Prostate gland (tissue), 2 donors: ENCODE data around the gene RPL12. TPM values are rescaled to one million over a fixed set of nuclear protein-coding genes. Genes with fewer than 3 reads are reported as not detected.
"Not testable (repeated sequence)": the region's sequence is repeated elsewhere in the genome, so short reads cannot be mapped to it uniquely, and the experiment has no call there.

ENCODE experiments used
- DNase-seq: peaks from one replicate; pipeline ENCODE4 v3.0.0-alpha.2; 2019; ENCODE audit warnings: low spot score
- H3K27ac ChIP-seq, 2 donors: fragments of 200-600 bp; sonication (generic); 2 replicates each; pipeline ENCODE4 v1.5.1; 2017 to 2019
- H3K27me3 ChIP-seq: fragments of 200-600 bp; sonication (generic); replicated peaks from 2 replicates; pipeline ENCODE4 v1.5.1; 2019; ENCODE audit not compliant: insufficient read depth
- H3K36me3 ChIP-seq, 2 donors: fragments of 200-600 bp; sonication (generic); 1 replicate in 1 of 2; 2 replicates in 1 of 2; pipeline versions ENCODE4 v1.5.1 to v1.8.1; 2017 to 2019
- H3K4me1 ChIP-seq: fragments of 200-600 bp; sonication (generic); replicated peaks from 2 replicates; pipeline ENCODE4 v1.5.1; 2019
- H3K4me3 ChIP-seq, 2 donors: fragments of 200-600 bp; sonication (generic); 2 replicates each; pipeline ENCODE4 v1.5.1; 2017 to 2019
- H3K9me3 ChIP-seq: fragments of 200-600 bp; sonication (generic); 2 replicates; pipeline ENCODE4 v1.5.1; 2017
- CTCF ChIP-seq, 4 experiments: fragments of 200-600 bp in 2 of 4; fragments of 450-650 bp in 2 of 4; sonication (generic) in 2 of 4; IDR thresholded peaks; 1 replicate in 3 of 4; 2 replicates in 1 of 4; pipeline ENCODE4 v1.5.1; 2016 to 2019; ENCODE audit warnings: antibody characterized with exemption in 4 of 4, mild to moderate bottlenecking in 2 of 4, moderate library complexity in 2 of 4
- POLR2A ChIP-seq: fragments of 450-650 bp; IDR thresholded peaks from one replicate; pipeline ENCODE4 v1.6.1; 2016; ENCODE audit warnings: antibody characterized with exemption, mild to moderate bottlenecking
- POLR2AphosphoS5 ChIP-seq: sonication (generic); formaldehyde crosslinking; IDR thresholded peaks from one replicate; pipeline ENCODE4 v1.6.1; 2017; ENCODE audit warnings: antibody characterized with exemption
- WGBS: methylation state at CpG from one replicate; pipeline ENCODE4 v1.1.5; 2018; 5-methylcytosine and 5-hydroxymethylcytosine counted together
- intact Hi-C: fragments of 100-400 bp; cut with DNase I; formaldehyde crosslinking; loops from one replicate; pipeline ENCODE4 v1.14.2; 2022
- total RNA-seq, 2 donors: library from RNA; depleted of rRNA; stranded (reverse); fragments of >200 nt; gene quantifications; one replicate each; pipeline ENCODE4 v1.1.0, GENCODE V29; 2016

Gene RPL12
- total RNA-seq, 2 donors from 2014 or later = 1,460 to 2,640 TPM

DNA sequence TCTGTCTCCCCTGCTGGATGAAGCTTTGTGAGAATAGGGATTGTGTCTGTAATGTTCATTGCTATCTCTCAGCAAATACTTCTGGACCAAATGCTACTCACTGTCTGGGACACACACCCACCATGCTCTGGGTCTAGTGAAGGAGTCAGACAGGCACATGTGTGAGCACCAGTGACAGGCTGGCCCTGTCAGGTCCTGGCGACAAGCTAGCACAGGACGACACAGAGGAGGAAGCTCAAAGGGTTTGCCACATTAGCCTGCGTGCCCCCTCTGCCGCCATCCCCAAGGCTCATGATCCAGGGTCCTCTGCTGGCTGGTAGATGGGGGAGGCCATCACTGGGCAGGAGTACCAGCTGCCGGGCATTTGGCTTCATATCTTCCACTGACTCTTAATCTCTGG is 23.4 kb upstream of the RPL12 start:
- Histone ChIP-seq H3K9me3 (no peaks in the 10 kb centered on the region), H3K27me3 (no peaks in the 10 kb centered on the region), H3K27ac (peak overlapping the region in 1 of 2 donors; percentile 57), H3K4me1 (no peaks in the 10 kb centered on the region), H3K4me3 (no peak overlapping the region), H3K36me3 (peaks cover 0 to 13% of the 10 kb centered on the region in 2 donors)
- intact Hi-C loops = no loop called here
- DNase-seq = no peak
- TF ChIP-seq POLR2AphosphoS5 (no peak), POLR2A (no peak), CTCF (IDR thresholded peaks at IDR 0.05) (no peak)
- WGBS = 93% methylated on average over 5 of the region's 5 CpGs

GRCh38 chr9:127473932-127474331 is 22.7 kb upstream of the RPL12 start:
- H3K27ac ChIP-seq = peak overlapping the region; percentile 14 to 57
- H3K9me3 ChIP-seq = no peaks in the 10 kb centered on the region
- 72% methylated on average over 4 of the region's 4 CpGs for WGBS
- H3K4me3 ChIP-seq = no peak overlapping the region
- H3K4me1 ChIP-seq = no peaks in the 10 kb centered on the region
- peak; percentile 30 for DNase-seq
- H3K27me3 ChIP-seq = no peaks in the 10 kb centered on the region
- no peak for TF ChIP-seq POLR2A
- TF ChIP-seq CTCF (IDR thresholded peaks at IDR 0.05) = no peak
- peak; percentile 61 for TF ChIP-seq POLR2AphosphoS5
- intact Hi-C loops = no loop called here
- peaks cover 0 to 6% of the 10 kb centered on the region in 2 donors for H3K36me3 ChIP-seq

- H3K36me3 ChIP-seq = peaks cover 0 to 2% of the 10 kb centered on the region in 2 donors
- H3K27ac ChIP-seq = peak overlapping the region in 1 of 2 donors; percentile 57
- no peaks in the 10 kb centered on the region for H3K27me3 ChIP-seq
- no peaks in the 10 kb centered on the region for H3K4me1 ChIP-seq
- DNase-seq = no peak
- no peak overlapping the region for H3K4me3 ChIP-seq
- H3K9me3 ChIP-seq = no peaks in the 10 kb centered on the region
- TF ChIP-seq POLR2AphosphoS5 (no peak), CTCF (IDR thresholded peaks at IDR 0.05) (no peak), POLR2A (no peak)
- 88% methylated on average over 10 of the region's 10 CpGs for WGBS
- intact Hi-C loops = no loop called here
These were observed 22.3 kb upstream of the RPL12 start for GRCh38 chr9:127473501-127473900.

DNA sequence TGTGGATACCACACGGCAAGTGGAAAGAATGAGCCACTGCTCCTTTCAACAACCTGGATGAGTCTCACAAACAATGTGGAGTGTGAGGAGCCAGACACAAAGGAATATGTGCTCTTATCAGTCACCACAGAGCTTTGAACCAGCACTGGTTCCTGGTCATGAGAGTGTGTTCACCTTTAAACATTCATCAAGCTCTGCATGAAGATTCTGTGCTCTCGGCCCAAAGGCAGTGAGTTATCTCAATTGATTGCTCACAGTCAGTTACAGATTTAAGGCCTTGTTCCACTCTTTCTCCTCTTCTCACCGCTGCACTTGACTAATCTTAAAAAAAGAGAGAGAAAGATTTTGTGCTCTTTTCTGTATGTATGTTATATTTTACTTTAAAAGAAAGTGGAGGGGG is 19.5 kb upstream of the RPL12 start:
- 92% methylated on average over 3 of the region's 3 CpGs for WGBS
- Histone ChIP-seq H3K4me1 (no peaks in the 10 kb centered on the region), H3K27ac (no peak overlapping the region), H3K4me3 (no peak overlapping the region), H3K9me3 (no peaks in the 10 kb centered on the region), H3K36me3 (no peaks in the 10 kb centered on the region), H3K27me3 (no peaks in the 10 kb centered on the region)
- intact Hi-C loops = no loop called here
- TF ChIP-seq POLR2AphosphoS5 = no peak
- no peak for TF ChIP-seq CTCF (IDR thresholded peaks at IDR 0.05)
- TF ChIP-seq POLR2A = no peak
- no peak for DNase-seq

DNA sequence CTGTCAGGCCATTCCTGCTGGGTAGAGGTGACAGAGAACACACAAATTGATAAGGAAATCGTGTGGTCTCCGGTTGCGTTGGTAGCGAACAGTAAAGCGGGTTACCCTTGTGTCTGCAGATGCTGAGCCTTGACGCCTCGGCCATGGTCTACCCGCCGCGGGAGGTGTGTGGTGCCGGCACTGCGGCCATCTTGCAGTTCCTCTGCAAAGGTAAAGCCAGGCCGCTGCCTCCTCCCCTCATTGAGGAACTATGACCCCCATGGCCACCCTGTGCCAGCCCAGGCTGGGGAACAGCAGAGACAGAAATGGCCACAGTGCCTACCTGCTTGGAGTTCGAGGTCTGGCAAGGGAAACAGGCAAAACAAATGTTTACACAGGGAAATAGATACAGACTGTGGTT is 16.4 kb upstream of the RPL12 start:
- intact Hi-C loops = no loop called here
- no peak for DNase-seq
- Histone ChIP-seq H3K27ac (no peak overlapping the region), H3K27me3 (no peaks in the 10 kb centered on the region), H3K36me3 (no peaks in the 10 kb centered on the region), H3K4me3 (no peak overlapping the region), H3K9me3 (no peaks in the 10 kb centered on the region), H3K4me1 (no peaks in the 10 kb centered on the region)
- TF ChIP-seq POLR2A = no peak
- TF ChIP-seq CTCF (IDR thresholded peaks at IDR 0.05) = no peak
- TF ChIP-seq POLR2AphosphoS5 = no peak
- WGBS = 92% methylated on average over 14 of the region's 14 CpGs

- WGBS = 93% methylated on average over 5 of the region's 5 CpGs
- H3K4me1 ChIP-seq, DNase-seq, H3K9me3 ChIP-seq, H3K4me3 ChIP-seq, H3K27ac ChIP-seq, H3K27me3 ChIP-seq, intact Hi-C loops, H3K36me3 ChIP-seq: not testable (repeated sequence)
These were observed 15.3 kb upstream of the RPL12 start for GRCh38 chr9:127466407-127466917.
